DMS153 treated with DMSO at 0.1 percent for 48 hours (cell line): ENCODE measurements around the gene ST6GALNAC4.
"Not testable (repeated sequence)": the region's sequence is repeated elsewhere in the genome, so short reads cannot be mapped to it uniquely, and the experiment has no call there.

ENCODE experiments used
- DNase-seq: peaks from one replicate; lab custom pipeline; 2025; ENCODE audit not compliant: unreplicated experiment; lab: John Stamatoyannopoulos, UW

ST6GALNAC4 gene

DNA sequence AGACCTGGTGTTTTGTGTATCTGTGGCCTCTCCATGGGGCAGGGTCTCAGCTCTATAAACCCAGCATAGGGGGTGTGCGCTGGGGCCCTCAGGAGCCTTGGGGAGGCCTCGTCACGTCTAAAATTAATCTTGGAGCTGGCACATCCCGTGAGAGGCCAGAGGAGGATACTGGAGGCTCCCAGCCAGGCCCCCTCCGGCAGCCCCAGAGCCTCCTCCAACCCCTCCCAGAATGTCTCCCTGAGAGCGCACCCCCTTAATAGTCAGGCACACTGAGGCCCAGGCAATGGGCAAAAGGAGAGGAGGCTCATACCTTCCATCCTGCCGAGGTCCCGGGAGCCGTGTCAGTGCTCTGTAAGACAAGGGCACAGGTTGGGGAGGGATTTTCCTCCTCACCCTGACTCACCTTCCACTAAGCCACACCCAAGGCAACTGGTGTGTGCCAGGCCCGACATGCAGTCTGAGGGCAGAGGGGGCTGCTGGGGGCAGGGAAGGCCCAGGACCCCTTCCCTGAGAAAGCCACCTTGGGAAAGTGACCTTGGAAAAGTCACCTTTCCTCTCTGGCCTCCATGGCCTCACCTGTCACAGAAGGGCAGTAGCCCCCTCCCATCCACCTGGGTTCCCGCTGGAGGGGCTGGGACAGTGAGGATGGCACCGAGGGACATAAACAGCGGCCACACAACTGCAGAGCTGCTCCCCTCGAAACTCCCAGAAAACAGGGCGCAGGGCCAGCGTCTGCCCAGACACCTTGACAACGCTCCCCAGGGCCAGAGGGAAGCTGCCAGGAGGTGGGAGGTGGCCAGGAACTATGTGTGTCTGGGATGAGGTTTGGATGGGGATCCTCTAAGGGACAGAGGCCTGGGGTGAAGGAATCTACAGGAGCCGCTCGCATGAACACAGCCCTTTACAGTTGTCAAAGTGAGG, 42.3 kb downstream of the ST6GALNAC4 start:
- DNase-seq: no peak

GRCh38 chr9:127873886-127874285, 43.0 kb downstream of the ST6GALNAC4 start:
- no peak for DNase-seq

GRCh38 chr9:127873223-127873691, 43.6 kb downstream of the ST6GALNAC4 start:
- DNase-seq: no peak

DNA sequence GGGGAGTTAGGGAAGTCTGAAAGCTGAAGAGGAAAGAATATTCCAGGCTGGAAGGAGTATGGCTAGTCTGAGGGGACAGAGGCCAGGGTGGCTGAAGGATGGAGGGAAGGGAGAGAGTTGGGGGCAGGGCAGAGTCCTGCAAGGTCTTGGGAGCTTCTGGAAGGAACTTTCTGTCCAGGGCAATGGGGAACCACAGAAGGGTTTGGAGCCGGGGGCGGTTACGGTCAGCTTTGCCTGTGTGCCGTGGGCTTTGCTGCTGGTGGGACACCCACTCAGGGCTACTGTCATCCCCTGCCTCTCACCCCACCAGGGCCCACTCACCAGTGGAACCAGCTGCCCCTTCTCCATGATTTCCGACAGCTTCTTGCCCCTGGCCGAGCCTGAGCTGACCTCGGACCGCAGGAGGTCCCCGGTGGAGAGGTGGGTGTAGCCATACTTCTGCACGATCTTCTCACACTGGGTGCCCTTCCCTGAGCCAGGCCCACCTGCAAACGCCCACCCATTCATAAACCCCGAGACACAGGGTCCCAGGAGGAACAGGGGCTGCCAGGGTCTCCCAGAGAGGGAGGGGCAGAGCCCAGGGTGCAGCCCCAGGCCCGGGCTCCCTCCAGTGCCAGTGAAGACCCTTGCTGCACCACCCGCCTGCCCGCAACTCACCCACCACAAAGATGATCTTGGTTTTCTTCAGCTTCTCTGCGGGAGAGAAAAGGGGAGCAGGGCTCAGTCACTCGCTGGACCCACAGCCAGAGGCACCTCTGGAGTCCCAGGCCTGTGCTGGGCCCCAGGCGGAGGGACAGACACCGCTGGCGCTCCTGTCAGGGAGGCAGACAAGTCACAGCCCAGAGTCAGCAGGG, 44.2 kb downstream of the ST6GALNAC4 start:
- no peak for DNase-seq

DNA sequence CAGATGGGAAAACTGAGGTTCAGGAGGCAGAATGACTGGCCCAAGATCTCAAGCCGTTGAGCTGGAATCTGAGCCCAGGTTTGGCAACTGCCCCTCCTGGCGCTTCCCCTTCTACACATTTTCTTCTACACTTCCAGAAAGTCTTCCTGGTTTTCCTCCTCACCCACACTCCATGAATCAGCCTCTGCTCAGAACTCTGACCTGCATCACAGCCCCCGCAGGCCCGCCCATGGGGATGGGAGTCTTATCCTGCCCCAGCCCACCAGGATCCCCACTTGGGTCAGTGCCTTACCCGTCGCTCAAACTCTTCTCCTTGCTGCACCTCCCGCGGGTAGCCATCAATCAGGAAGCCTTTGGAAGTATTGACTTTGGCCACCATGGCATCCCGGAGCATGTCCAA, 45.3 kb downstream of the ST6GALNAC4 start:
- DNase-seq: no peak

- DNase-seq: no peak
Observed at GRCh38 chr9:127870887-127871286, 46.0 kb downstream of the ST6GALNAC4 start.

DNA sequence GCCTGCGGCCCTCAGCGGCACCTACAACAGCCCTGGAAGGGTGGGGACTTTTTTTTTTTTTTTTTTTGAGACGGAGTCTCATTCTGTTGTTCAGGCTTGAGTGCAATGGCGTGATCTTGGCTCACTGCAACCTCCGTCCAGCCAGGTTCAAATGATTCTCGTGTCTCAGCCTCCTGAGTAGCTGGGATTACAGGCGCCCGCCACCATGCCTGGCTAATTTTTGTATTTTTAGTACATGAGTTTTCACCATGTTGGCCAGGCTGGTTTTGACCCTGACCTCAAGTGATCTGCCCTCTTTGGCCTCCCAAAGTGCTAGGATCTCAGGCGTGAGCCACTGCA, 46.7 kb downstream of the ST6GALNAC4 start:
- not testable (repeated sequence) for DNase-seq

- peak; percentile 51 for DNase-seq
Observed at GRCh38 chr9:127869310-127870152, 47.3 kb downstream of the ST6GALNAC4 start.

GRCh38 chr9:127868278-127868902, 48.5 kb downstream of the ST6GALNAC4 start:
- no peak for DNase-seq

DNA sequence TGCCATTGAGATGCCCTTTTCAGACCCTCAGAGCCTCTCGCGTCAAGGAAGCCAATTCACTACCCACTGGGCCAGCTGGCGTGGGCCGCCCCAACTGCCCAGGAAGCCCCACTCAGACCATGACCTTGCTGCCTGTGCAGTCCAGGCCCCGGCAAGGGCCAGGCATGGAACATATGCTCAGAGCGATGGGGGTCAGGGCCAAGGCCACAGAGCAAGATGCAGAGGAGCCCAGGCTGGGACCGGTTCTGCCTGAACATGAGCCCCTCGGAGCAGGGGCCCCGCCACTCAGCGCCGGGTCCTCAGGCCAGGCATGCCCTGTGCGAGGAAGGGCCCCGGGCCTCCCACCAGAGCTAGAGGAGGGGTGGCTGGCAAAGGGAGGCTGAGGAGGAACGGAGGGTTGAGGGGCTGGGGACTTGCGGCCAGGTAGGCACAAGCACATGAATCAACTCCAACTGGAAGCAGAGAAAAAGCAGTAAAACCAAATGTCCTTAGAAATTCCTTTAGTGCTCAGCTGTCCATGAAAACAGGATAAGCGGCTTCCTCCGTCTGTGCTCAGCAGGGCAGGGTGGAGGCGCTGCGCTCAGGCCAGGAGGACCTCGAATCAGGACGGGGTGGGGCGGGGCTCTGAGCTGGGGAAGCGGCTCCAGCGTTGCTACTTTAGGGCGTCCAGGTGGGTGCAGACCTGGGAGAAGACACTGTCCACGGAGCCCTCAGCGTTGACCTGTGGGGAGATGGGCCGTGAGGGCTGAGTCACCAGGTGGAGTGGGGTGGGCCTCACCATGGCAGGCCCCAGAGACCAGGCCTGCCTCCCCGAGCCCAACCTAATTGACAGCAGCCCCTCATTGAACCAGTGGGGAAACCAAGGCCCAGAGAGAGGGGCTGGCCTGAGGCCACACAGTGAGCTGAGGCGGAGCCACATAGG, 49.2 kb downstream of the ST6GALNAC4 start:
- DNase-seq: no peak

DNA sequence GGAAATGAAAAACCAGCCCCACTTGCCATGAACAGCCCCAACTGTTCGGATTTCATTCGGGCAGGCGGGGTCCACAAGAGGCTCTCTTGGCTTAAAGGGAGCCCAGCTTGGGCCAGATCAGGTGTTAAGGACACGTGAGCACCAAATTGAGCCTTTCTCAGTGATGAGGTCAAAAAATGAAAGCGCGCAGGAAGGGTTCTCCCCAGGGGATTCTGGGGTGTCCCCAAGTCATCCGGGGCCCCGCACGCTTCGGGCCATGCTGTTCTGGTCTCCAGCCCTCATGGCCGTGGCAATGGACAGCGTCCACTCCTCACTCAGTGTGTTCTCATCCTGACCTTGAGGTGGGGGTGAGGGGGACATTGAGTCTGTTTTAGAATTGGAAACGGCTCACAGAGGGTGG, 50.3 kb downstream of the ST6GALNAC4 start:
- DNase-seq: no peak

DNA sequence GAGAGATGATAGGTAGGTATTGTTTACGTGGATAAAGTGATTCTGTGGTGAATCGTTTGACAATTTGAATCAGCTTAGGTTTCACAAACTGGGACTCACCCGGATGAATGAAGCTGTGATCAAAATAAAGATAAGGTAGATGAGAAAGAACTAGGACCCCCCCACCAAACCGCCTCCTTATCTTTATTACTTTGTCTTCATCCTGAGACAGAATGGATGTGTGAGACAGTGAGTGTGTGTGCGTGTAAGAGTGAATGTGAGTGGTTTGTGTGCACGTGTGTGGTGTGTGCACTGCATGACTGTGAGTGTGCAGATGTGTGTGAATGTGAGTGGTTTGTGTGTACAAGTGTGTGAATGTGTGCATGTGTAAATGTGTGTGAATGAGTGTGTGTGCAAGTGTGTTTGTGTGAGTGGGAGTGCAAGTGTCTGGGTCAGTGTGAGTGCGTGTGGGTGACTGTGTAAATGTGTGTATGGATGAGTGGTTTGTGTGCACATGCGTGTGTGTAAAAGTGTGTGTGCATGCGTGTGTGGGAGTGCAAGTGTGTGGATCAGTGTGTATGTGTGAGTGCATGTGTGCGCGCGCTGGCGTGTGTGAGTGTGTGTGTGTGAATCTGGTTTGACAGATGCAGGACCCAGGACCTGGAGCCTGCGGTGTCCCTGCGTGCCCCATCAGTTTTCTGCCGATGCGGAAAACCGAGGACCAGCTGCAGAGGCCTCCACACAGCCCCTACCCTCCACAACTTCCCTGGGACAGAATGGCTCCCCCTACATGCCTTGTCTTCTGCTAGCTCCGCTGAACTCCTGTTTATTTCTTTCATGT, 51.0 kb downstream of the ST6GALNAC4 start:
- no peak for DNase-seq

DNA sequence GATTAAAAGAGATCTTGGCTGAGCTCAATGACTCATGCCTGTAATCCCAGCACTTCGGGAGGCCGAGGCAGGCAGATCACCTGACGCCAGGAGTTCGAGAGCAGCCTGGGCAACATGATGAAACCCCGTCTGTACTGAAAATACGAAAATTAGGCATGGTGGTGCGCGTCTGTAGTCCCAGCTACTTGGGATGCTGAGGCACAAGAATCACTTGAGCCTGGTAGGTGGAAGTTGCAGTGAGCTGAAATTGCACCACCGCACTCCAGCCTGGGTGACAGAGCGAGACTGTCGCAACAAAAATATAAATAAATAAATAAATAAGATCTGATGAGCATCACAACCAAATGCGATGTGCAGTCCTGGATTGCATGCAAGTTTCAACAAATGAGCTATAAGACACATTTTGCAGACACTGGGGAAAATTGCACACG, 53.6 kb downstream of the ST6GALNAC4 start:
- no peak for DNase-seq

- no peak for DNase-seq
Observed at GRCh38 chr9:127862075-127863011, 54.5 kb downstream of the ST6GALNAC4 start.

- no peak for DNase-seq
Observed at GRCh38 chr9:127860779-127861178, 56.1 kb downstream of the ST6GALNAC4 start.

DNA sequence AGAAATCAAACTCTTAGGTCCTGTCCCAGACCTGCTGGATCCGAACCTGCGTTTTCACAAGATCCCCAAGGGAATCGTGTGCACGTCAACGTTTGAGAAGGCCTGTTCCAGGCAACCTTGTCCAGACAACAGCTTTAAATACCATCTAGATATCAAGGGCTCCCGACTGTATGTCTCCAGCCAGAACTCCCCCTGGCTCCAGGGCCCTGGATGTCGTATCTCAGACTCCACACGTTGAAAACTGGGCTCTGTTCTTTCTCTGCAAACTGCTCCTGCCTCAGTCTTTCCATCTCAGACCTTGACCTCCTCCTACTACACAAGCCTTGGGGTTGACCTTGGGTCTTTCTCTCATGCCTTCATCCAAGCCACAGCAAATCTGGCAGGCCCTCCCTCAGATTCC, 56.6 kb downstream of the ST6GALNAC4 start:
- DNase-seq: no peak

DNA sequence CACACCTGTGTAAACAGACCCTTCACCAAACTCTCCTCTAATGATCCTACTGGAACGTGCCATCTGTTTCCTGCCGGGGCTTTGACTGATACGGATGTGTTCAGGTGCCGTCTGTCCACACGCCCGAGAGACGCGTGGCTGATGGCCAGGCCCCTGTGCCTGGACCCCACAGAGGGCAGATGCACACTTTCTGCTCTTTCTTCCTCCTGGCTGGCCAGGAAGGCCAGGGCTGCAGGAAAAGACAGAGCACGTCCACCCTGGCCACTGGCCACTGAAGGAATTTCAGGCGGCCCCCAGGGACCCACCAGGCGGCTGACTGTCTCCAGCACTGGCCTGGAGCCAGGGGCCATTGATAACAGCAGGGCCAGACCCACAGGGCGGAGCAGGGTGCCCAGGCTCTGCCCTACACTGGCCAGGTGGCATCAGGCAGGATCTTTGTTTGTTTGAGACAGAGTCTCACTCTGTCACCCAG, 58.8 kb downstream of the ST6GALNAC4 start:
- DNase-seq: peak; percentile 30
